HG03175 (cell line): ENCODE results near the gene ZNF397.

Source experiments
- ATAC-seq: cut with Tn5 transposase; IDR thresholded peaks from one replicate; pipeline ENCODE4 v1.9.1; 2021; ENCODE audit warnings: mild to moderate bottlenecking, moderate library complexity; ENCODE audit not compliant: unreplicated experiment

The ZNF397 gene

GRCh38 chr18:35290094-35290735 is 49.4 kb downstream of the ZNF397 start, which contains the start of gene ZSCAN30:
Gene ZSCAN30, minus strand, starts transcription at chr18:35290229. Its CDS starts 25,877 bp downstream, at chr18:35264352.
- peak; percentile 94 for ATAC-seq

- no peak for ATAC-seq
These were observed 50.3 kb downstream of the ZNF397 start for GRCh38 chr18:35291166-35291565.

DNA sequence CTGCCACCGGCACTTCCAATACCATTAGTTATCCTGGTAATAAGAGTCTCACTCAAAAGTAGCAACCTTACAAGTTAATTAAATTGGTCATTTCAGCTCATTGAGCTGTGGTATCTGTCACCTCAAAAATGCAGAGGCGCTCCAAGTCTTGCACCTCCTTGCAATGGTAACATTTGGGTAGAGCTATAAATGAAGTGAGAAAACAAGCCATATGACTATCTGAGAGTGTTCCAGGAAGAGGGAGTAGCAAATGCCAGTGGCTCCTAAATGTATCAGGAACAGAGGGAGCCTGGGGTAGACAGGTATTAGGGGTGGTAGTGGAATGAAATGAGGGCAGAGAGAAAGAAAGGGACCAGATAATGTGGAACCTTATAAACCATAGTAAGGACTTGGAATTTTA is 55.2 kb downstream of the ZNF397 start:
- ATAC-seq = no peak

- ATAC-seq = no peak
These were observed 62.8 kb downstream of the ZNF397 start for GRCh38 chr18:35303610-35304009.

- ATAC-seq = no peak
These were observed 65.9 kb downstream of the ZNF397 start for GRCh38 chr18:35306588-35307250.
